Fibroblast of peridontal ligament (primary cell): Measurements from ENCODE around the gene TRAF3.

Experiments
- DNase-seq: peaks from one replicate; pipeline ENCODE4 v3.0.0-alpha.2; 2010; ENCODE audit errors: extremely low read depth

Gene TRAF3

GRCh38 chr14:102939329-102939728 is 162.1 kb downstream of the TRAF3 start:
- DNase-seq: no peak

DNA sequence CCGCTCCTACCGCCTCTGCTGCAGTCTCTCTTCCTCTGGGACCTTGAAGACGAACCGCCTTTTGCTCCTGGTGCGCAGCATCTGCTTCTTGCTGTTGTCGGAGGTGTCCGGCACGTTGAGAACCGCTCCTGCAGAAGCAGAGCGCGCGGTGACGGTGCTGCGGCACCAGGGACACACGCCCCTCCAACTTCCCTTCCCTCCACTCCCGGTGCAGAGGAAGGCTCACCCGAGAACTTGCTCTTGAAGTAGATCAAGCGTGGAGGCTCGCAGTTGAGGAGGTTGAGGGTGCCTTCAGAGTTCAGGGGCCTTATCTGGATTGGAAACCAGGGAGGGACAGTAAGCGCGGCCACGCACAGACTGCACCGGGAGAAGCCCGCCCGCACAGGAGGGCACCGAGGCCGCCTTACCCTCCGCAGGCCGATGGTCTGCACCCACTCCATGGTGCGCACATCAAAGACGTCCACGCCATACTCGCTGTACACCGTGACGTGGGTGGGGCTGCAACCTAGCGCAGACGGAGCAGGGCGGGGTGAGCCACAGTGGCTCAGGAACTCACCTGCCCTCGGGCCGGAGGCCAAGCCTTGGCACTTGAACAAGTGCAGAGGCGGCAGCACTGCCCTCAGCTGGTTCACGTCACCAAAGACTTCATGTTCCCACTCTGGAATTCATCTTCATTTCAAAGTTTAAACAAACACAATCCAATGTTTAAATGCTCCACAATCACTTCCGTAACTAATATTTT is 162.7 kb downstream of the TRAF3 start:
- DNase-seq: no peak

DNA sequence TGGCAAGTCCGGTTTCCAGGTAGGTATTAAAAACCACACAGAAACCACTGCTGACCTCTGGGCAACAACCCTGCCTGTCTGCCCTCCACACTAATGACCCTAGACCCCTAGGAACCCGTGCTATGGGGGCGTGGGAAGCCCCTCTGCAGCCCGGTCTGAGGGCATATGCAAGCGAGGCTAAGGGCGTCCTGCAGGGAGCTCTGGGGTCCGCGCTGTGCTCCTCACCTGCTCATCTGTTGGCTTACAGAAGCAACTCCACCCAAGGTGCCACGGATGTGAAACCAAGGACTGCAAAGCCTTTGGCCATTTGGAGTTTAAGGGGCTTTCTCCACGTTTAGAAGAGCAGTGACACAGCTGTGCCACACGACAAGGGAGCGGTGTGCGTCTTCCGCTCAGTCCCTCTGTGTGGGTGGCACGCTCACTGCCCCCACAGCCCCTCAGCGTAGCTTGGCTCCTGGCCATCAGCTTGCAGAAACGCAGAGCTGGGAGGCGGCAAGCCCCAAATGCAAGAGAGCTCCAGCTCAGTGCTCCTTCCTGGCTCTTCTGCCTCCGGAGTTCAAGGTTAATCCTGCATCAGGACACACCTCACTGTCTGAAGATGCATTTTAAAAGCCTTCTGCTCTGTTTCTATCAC is 163.6 kb downstream of the TRAF3 start:
- no peak for DNase-seq

DNA sequence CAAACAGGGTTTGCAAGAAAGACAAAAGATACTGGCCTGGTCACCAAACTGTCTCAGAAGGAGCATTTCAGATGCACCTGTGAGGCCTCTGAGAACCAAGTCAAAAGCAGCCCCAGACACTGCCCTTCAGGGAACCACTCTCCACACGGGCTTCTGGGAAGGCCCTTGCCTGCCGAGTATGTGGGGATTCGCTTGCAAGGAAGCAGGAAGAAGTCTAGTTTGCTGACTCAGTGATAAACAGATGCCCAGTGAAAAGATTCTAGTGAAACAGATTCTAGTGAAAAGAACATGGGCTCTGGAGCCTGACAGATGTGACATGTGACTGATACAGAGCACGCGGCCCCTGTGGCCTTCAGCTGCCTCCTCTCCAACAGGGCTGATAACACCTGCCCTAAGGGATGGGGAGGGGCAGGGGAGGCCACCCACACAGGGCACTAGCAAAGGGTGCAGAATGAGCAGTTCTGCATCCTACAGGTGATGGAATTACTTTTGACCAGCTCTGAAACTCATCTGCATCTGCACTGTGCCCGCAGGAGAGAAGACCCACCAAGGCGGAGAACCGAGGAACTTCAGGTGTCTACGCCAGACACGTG is 164.3 kb downstream of the TRAF3 start:
- DNase-seq: no peak

- no peak for DNase-seq
Measured at GRCh38 chr14:102942069-102942468, 164.8 kb downstream of the TRAF3 start.

DNA sequence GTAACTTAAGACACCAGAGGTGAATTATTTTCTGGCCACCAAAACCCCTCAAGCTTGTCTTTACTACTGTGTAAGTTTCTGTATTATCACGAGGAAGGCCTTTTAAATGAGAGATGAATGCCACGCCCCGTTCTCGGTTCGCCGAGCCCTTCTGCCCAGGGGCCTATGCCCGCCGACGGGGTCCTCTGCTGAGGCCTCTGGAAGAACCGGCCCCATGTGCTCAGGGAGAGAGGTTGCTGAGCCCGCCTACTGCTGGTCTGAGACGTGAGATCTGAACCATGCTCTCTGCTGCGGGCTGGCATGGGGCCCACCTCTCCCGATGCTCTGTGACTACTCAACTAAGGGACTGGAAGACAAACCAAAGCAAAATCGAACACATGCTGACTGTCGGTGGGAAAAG is 166.2 kb downstream of the TRAF3 start:
- DNase-seq: no peak

DNA sequence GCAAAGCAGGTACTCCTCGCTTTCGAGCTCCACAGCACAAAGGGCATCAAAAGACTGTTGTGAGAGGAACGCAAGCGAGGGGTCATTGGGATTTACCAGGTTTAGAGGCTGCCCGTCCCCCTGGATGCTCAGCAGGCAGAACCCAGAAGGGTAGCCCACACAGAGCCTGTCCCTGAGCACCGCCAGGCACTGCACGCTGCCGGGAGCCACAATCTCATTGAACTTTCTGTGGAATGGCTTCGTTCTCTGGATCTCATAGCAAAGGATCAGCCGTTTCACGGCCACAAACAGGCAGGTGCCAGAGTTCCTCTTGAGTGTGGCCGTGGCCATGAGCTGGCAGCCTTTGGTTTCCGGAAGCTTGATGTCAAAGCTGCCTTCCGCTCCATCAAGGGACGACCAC is 166.7 kb downstream of the TRAF3 start:
- no peak for DNase-seq

GRCh38 chr14:102944448-102945330 is 167.4 kb downstream of the TRAF3 start:
- no peak for DNase-seq

- no peak for DNase-seq
Measured at GRCh38 chr14:102945346-102946130, 168.3 kb downstream of the TRAF3 start.

GRCh38 chr14:102947321-102948103 is 170.3 kb downstream of the TRAF3 start:
- DNase-seq: no peak

- DNase-seq: no peak
Measured at GRCh38 chr14:102948698-102949061, 171.4 kb downstream of the TRAF3 start.

DNA sequence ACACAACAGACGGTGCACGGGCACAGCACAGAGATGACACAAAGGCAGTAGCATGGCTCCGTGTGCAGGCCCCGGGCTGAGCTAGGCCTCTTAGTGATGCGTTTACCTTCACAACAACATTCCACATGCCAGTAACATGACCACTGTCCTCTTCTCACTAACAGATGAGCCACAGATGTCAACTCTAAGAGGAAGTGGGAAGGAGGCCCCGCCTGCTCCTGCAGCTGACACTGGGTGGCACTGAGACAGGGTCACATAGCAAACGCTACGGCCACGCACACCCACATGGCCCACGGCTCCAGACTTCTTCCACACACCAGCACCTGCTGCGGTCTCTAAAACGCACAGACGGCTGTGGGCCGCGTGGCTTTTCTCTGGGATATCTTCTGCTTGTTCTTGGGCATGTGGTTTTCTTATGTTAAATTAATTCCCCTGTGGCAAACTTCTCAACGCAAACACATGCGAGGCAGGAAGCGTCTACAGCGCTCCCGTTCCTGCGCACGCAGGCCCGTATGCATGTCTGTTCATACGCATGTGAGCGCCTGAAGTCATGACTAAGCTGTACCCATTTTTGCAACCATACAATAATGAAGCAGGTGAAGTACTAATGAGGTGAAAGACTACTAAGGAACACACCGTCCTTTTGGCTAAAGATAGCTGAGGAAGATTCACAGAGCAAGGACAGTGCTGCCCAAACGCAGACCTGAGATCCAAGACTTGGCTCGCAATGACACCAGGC is 172.0 kb downstream of the TRAF3 start:
- no peak for DNase-seq

DNA sequence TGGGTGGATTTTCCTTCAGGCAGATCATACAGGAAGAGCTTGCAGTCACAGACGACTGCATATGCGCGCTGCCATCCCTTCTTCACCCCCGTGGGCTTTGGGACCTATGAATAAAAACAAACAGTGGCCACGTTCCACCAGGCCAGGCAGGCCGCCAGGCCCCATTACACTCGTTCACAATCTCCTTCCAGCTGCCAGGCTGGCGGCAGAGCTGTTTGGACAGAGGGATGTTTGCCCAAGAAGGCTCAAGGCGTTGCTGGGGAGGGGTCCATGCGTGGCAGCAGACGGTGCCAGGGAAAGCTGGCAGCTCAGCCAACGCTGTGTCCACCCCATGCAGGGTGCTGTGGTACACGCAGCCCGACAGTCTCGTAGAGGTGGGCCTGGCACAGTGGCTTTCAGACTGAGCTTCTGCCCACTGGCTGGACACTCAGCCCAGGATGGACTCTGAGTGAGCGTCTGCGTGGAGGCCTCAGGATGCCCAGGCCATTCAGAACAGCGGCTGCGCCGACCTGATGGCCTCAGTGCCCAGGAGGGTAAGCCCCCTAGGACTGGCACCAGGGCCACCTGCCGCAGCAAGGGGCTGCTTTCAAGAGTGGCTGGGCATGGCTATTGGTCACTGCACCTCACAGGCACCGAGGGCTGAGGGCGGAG is 172.7 kb downstream of the TRAF3 start:
- DNase-seq: peak; percentile 43

GRCh38 chr14:102951034-102951433 is 173.8 kb downstream of the TRAF3 start:
- no peak for DNase-seq

GRCh38 chr14:102951799-102952198 is 174.6 kb downstream of the TRAF3 start:
- peak; percentile 14 for DNase-seq

DNA sequence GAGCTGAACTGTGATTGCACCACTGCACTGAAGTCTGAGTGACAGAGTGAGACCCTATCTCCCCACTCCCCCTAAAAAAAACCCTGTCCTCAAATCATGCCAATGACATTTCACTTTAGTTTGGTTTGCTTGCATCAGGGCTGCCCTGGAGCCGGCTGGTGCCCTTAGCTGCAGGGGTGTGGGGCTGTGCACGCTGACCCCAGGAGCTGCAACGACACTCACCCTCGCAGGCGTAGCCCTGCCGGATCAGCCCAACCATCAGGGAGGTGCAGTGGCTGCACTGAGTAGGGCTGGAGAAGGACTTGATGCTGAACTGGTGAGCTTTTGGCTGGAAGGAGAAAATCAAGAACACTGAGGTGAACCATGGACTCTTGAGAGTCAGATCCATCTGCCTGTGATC is 175.0 kb downstream of the TRAF3 start:
- no peak for DNase-seq

- no peak for DNase-seq
Measured at GRCh38 chr14:102953100-102953499, 175.9 kb downstream of the TRAF3 start.

GRCh38 chr14:102954081-102954789 is 177.0 kb downstream of the TRAF3 start:
- no peak for DNase-seq
